ENCODE data around the gene CCDC13. TPM values are rescaled to one million over a fixed set of nuclear protein-coding genes. Genes with fewer than 3 reads are reported as not detected.
A peak's percentile ranks its signal among the peaks of the same experiment; 100 is the strongest.
"Not testable (repeated sequence)": the region's sequence is repeated elsewhere in the genome, so short reads cannot be mapped to it uniquely, and the experiment has no call there.

Gene CCDC13
- total RNA-seq, 4 donors from 2014 or later, result 0.27 to 33.3 (median 13.6) TPM

- H3K4me3 ChIP-seq; H3K36me3 ChIP-seq; in situ Hi-C loops (cut with MboI; ENCODE audit: low pct_ligation_motif_present in 1 of 4, low pct_unique_long_range_greater_than_20kb in 1 of 4, low sequenced_read_pairs in 3 of 4); H3K27me3 ChIP-seq; intact Hi-C loops (cut with DNase I; ENCODE audit: low total_unique reads); H3K9me3 ChIP-seq: not testable (repeated sequence)
- Histone ChIP-seq H3K4me1 (peaks cover 7 to 49% (median 32%) of the 10 kb centered on the region in 4 donors), H3K27ac (peak overlapping the region; percentile 80 to 86 (median 82))
- DNase-seq, result peak; percentile 37
- WGBS, 2 donors (ENCODE audit: low coverage in 1 of 2), result 38% methylated on average over 15 of the region's 15 CpGs; no CpG with 5 or more reads in 1 of the 2 donors
- TF ChIP-seq POLR2A (IDR thresholded peaks at IDR 0.05) (peak; percentile 51), EP300 (IDR thresholded peaks at IDR 0.05; ENCODE audit: low read depth) (peak; percentile 9), CTCF (IDR thresholded peaks at IDR 0.05) (peak in 2 of 5 experiments; percentile 36 to 37), POLR2AphosphoS5 (IDR thresholded peaks at IDR 0.05) (peak in 1 of 3 donors; percentile 27)
These were observed 38.2 kb upstream of the CCDC13 start for GRCh38 chr3:42811118-42811883.

- H3K9me3 ChIP-seq; intact Hi-C loops (cut with DNase I; ENCODE audit: low total_unique reads); in situ Hi-C loops (cut with MboI; ENCODE audit: low pct_ligation_motif_present in 1 of 4, low pct_unique_long_range_greater_than_20kb in 1 of 4, low sequenced_read_pairs in 3 of 4); H3K27me3 ChIP-seq; H3K4me3 ChIP-seq; DNase-seq; H3K36me3 ChIP-seq: not testable (repeated sequence)
- peaks cover 7 to 43% (median 28%) of the 10 kb centered on the region in 4 donors for H3K4me1 ChIP-seq
- 83% methylated on average over 9 to 10 of the region's 10 CpGs for WGBS, 2 donors (ENCODE audit: low coverage in 1 of 2)
- peak overlapping the region; percentile 80 to 86 (median 82) for H3K27ac ChIP-seq
These were observed 37.7 kb upstream of the CCDC13 start for GRCh38 chr3:42810706-42811105.

GRCh38 chr3:42809202-42809601, 36.1 kb upstream of the CCDC13 start, which contains the start of gene ACKR2:
Gene ACKR2 (plus strand): TSS chr3:42809445. CDS start chr3:42864503, 55,058 bp downstream.
- Histone ChIP-seq H3K36me3 (no peaks in the 10 kb centered on the region), H3K4me3 (no peak within 1 kb of the TSS), H3K4me1 (peaks cover 1 to 35% (median 25%) of the 10 kb centered on the region in 4 donors), H3K9me3 (no peaks in the 10 kb centered on the region), H3K27ac (peak within 1 kb of the TSS in 1 of 4 donors; percentile 82), H3K27me3 (no peaks in the 10 kb centered on the region)
- no peak for TF ChIP-seq POLR2A (IDR thresholded peaks at IDR 0.05)
- no peak for TF ChIP-seq CTCF (IDR thresholded peaks at IDR 0.05)
- no peak for TF ChIP-seq POLR2AphosphoS5 (IDR thresholded peaks at IDR 0.05)
- TF ChIP-seq EP300 (IDR thresholded peaks at IDR 0.05; ENCODE audit: low read depth), result no peak
- no peak for DNase-seq
- in situ Hi-C loops (cut with MboI; ENCODE audit: low pct_ligation_motif_present in 1 of 4, low pct_unique_long_range_greater_than_20kb in 1 of 4, low sequenced_read_pairs in 3 of 4), result no loop called here
- intact Hi-C loops (cut with DNase I; ENCODE audit: low total_unique reads), result no loop called here
- WGBS, 2 donors (ENCODE audit: low coverage in 1 of 2), result 90% methylated on average over 2 to 5 of the region's 5 CpGs

- intact Hi-C loops (cut with DNase I; ENCODE audit: low total_unique reads) (no loop called here), in situ Hi-C loops (cut with MboI; ENCODE audit: low pct_ligation_motif_present in 1 of 4, low pct_unique_long_range_greater_than_20kb in 1 of 4, low sequenced_read_pairs in 3 of 4) (no loop called here)
- Histone ChIP-seq H3K27me3 (no peaks in the 10 kb centered on the region), H3K4me1 (peaks cover 0 to 30% (median 25%) of the 10 kb centered on the region in 4 donors), H3K36me3 (no peaks in the 10 kb centered on the region), H3K4me3 (no peak overlapping the region), H3K27ac (no peak overlapping the region), H3K9me3 (no peaks in the 10 kb centered on the region)
- TF ChIP-seq CTCF (IDR thresholded peaks at IDR 0.05), result no peak
- TF ChIP-seq EP300 (IDR thresholded peaks at IDR 0.05; ENCODE audit: low read depth), result no peak
- TF ChIP-seq POLR2AphosphoS5 (IDR thresholded peaks at IDR 0.05), result no peak
- no peak for TF ChIP-seq POLR2A (IDR thresholded peaks at IDR 0.05)
- DNase-seq, result no peak
- 95 to 100% methylated on average over 2 to 4 of the region's 4 CpGs for WGBS, 2 donors (ENCODE audit: low coverage in 1 of 2)
These were observed 34.9 kb upstream of the CCDC13 start for GRCh38 chr3:42807929-42808328.
